HepG2 (cell line): ENCODE measurements around the gene ANKS1A. TPM values are rescaled to one million over a fixed set of nuclear protein-coding genes. Genes with fewer than 3 reads are reported as not detected.

Experiments used
- ATAC-seq: fragments of 200-7000 bp; cut with Tn5 transposase; 3 replicates; pipeline ENCODE4 v1.9.1; 2020; ENCODE audit warnings: mild to moderate bottlenecking, moderate library complexity
- BruUV-seq: library from RNA; stranded (reverse); fragments of 400-500 nt; replicated peaks from 2 replicates; lab custom pipeline; 2021; lab: Mats Ljungman, UMichigan
- CTCF ChIA-PET: fragments of 300-600 bp; formaldehyde crosslinking; extraction: SDS; loops from one replicate; lab custom pipeline; 2021; ENCODE audit warnings: low total read pairs, inconsistent platforms, low intra/inter-chr PET ratio; lab: Yijun Ruan, JAX
- POLR2A ChIA-PET: fragments of 350-600 bp; sonication (Branson Sonifier 250); formaldehyde crosslinking; loops from one replicate; lab custom pipeline; 2020; ENCODE audit warnings: antibody characterized with exemption, inconsistent platforms; lab: Yijun Ruan, JAX
- DNase-seq: peaks from one replicate; pipeline ENCODE4 v3.0.0-alpha.2; 2015; ENCODE audit warnings: low spot score
- FAIRE-seq: peaks from 3 replicates; lab custom pipeline; 2011; peaks lifted over from hg19 to GRCh38; lab: Jason Lieb, UNC
- H2AFZ ChIP-seq: one replicate; pipeline ENCODE4 v1.6.1; 2011; ENCODE audit warnings: low read length, inconsistent platforms
- H3K27ac ChIP-seq: fragments of 300-600 bp; 3 replicates; pipeline ENCODE4 v1.8.0; 2011; ENCODE audit warnings: mixed run types, mild to moderate bottlenecking, mixed read lengths, low read length, inconsistent platforms; ENCODE audit not compliant: insufficient read depth; ENCODE audit errors: extremely low read length
- H3K27me3 ChIP-seq, 2 experiments: fragments of 200-600 bp in 1 of 2; 2 replicates in 1 of 2; 3 replicates in 1 of 2; pipeline versions ENCODE4 v1.6.0 to v1.8.0; 2011; ENCODE audit warnings: low read length in 2 of 2, mild to moderate bottlenecking in 2 of 2, moderate library complexity in 2 of 2, inconsistent platforms in 1 of 2; ENCODE audit not compliant: insufficient read depth in 2 of 2, control insufficient read depth in 1 of 2
- H3K36me3 ChIP-seq, 2 experiments: fragments of 200-600 bp in 1 of 2; replicated peaks in 1 of 2; 2 replicates in 1 of 2; 3 replicates in 1 of 2; pipeline versions ENCODE4 v1.5.1 to v1.8.0; 2011; ENCODE audit warnings: low read length in 2 of 2, inconsistent platforms in 1 of 2; ENCODE audit not compliant: insufficient read depth in 2 of 2, control insufficient read depth in 1 of 2
- H3K4me1 ChIP-seq: 2 replicates; pipeline ENCODE4 v1.5.1; 2012; ENCODE audit warnings: low read length, inconsistent platforms; ENCODE audit not compliant: insufficient read depth
- H3K4me2 ChIP-seq: 2 replicates; pipeline ENCODE4 v1.6.0; 2011; ENCODE audit warnings: low read depth, low read length, inconsistent platforms
- H3K4me3 ChIP-seq, 3 experiments: fragments of 200-600 bp in 1 of 3; sonication (generic), shearing (Covaris generic) in 1 of 3; replicated peaks in 1 of 3; 2 replicates each; pipeline ENCODE4 v1.5.1; 2011 to 2016; ENCODE audit warnings: low read length in 3 of 3, inconsistent platforms in 2 of 3, low read depth in 2 of 3, mild to moderate bottlenecking in 2 of 3, control low read depth in 1 of 3, mixed read lengths in 1 of 3; ENCODE audit not compliant: insufficient read depth in 1 of 3
- H3K79me2 ChIP-seq: one replicate; pipeline ENCODE4 v1.6.1; 2011; ENCODE audit warnings: low read length, inconsistent platforms; ENCODE audit not compliant: insufficient read depth
- H3K9ac ChIP-seq: 2 replicates; pipeline ENCODE4 v1.6.0; 2011; ENCODE audit warnings: mild to moderate bottlenecking, low read depth, low read length, inconsistent platforms; ENCODE audit not compliant: insufficient read depth
- H3K9me3 ChIP-seq: 2 replicates; pipeline ENCODE4 v1.5.1; 2012; ENCODE audit warnings: mild to moderate bottlenecking, low read length
- H4K20me1 ChIP-seq: 2 replicates; pipeline ENCODE4 v1.6.0; 2011; ENCODE audit warnings: inconsistent platforms, mild to moderate bottlenecking, low read length, moderate library complexity; ENCODE audit not compliant: insufficient read depth
- KLF11 ChIP-seq: IDR thresholded peaks from 2 replicates; pipeline ENCODE4 v1.6.1; 2016; ENCODE audit warnings: missing compliant biosample characterization
- MIXL1 ChIP-seq: IDR thresholded peaks from 2 replicates; pipeline ENCODE4 v1.6.1; 2016
- MZF1 ChIP-seq: sonication (generic); formaldehyde crosslinking; IDR thresholded peaks from 2 replicates; pipeline ENCODE4 v1.8.1; 2023; ENCODE audit warnings: mild to moderate bottlenecking, missing genetic modification reagents, borderline replicate concordance
- NFE2L2 ChIP-seq: fragments of 150-350 bp; IDR thresholded peaks from 2 replicates; pipeline ENCODE4 v1.6.1; 2014; ENCODE audit warnings: low read length
- PAF1 ChIP-seq: IDR thresholded peaks from 2 replicates; pipeline ENCODE4 v1.6.1; 2016; ENCODE audit warnings: missing genetic modification reagents, missing compliant biosample characterization
- ZFP36 ChIP-seq: fragments of 150-350 bp; IDR thresholded peaks from 2 replicates; pipeline ENCODE4 v1.6.1; 2018; ENCODE audit warnings: borderline replicate concordance, low read length, low read depth; ENCODE audit not compliant: partially characterized antibody
- ZFY ChIP-seq: sonication (generic); formaldehyde crosslinking; IDR thresholded peaks from 2 replicates; pipeline ENCODE4 v1.4.0; 2020; ENCODE audit warnings: missing genetic modification reagents
- ZNF224 ChIP-seq: sonication (generic); formaldehyde crosslinking; IDR thresholded peaks from 2 replicates; pipeline ENCODE4 v1.5.0; 2020; ENCODE audit warnings: mild to moderate bottlenecking, missing genetic modification reagents
- ZNF564 ChIP-seq: sonication (generic); formaldehyde crosslinking; IDR thresholded peaks from 2 replicates; pipeline ENCODE4 v1.8.1; 2023; ENCODE audit warnings: mild to moderate bottlenecking, missing genetic modification reagents
- WGBS: methylation state at CpG from one replicate; pipeline ENCODE4 v1.1.6; 2017; ENCODE audit warnings: low lambda C conversion rate; 5-methylcytosine and 5-hydroxymethylcytosine counted together
- in situ Hi-C: cut with HindIII; loops from 2 replicates; pipeline ENCODE4 v1.10.0; 2017; ENCODE audit warnings: low pct_unique_long_range_greater_than_20kb; ENCODE audit not compliant: extremely low pct_ligation_motif_present
- intact Hi-C: fragments of 100-400 bp; cut with micrococcal nuclease; formaldehyde crosslinking; loops from one replicate; pipeline ENCODE4 v1.10.0; 2022; ENCODE audit not compliant: unreplicated experiment
- polyA plus RNA-seq, 8 experiments: library from polyadenylated mRNA; depleted of rRNA in 3 of 8; stranded (reverse) in 7 of 8; unstranded in 1 of 8; fragments of >200 nt; fragmentation: Illumina TruSeq in 4 of 8; extraction: Trizol in 4 of 8; gene quantifications; 2 replicates each; pipeline versions ENCODE4 v1.2.1 to v1.2.3, GENCODE V29; 2011 to 2016; ENCODE audit warnings: low read depth in 4 of 8, missing spikeins in 1 of 8, mixed read lengths in 1 of 8; ENCODE audit not compliant: insufficient read depth in 1 of 8
- total RNA-seq, 5 experiments: library from RNA; depleted of rRNA; stranded (reverse); fragments of >200 nt; fragmentation: Illumina TruSeq; extraction: Trizol; gene quantifications; 2 replicates each; pipeline ENCODE4 v1.2.3, GENCODE V29; 2016; ENCODE audit warnings: low read depth in 1 of 5
- TF ChIP-seq, protein P1 (sequence below): sonication (generic); formaldehyde crosslinking; IDR thresholded peaks from 2 replicates; pipeline ENCODE4 v1.5.0; 2020; ENCODE audit warnings: missing genetic modification reagents
- TF ChIP-seq, protein P2 (sequence below): sonication (generic); formaldehyde crosslinking; IDR thresholded peaks from 2 replicates; pipeline ENCODE4 v1.4.0; 2020; ENCODE audit warnings: mild to moderate bottlenecking, missing genetic modification reagents, borderline replicate concordance
- TF ChIP-seq, protein P3 (sequence below): sonication (generic); formaldehyde crosslinking; IDR thresholded peaks from 2 replicates; pipeline ENCODE4 v1.5.0; 2020; ENCODE audit warnings: mild to moderate bottlenecking, missing genetic modification reagents, moderate library complexity

Gene ANKS1A
- total and polyA plus RNA-seq, 2 of the 13 experiments (the other 11 are each of a cell fraction or from before 2014, with no cell fraction given): 7.2 to 15.1 TPM

DNA sequence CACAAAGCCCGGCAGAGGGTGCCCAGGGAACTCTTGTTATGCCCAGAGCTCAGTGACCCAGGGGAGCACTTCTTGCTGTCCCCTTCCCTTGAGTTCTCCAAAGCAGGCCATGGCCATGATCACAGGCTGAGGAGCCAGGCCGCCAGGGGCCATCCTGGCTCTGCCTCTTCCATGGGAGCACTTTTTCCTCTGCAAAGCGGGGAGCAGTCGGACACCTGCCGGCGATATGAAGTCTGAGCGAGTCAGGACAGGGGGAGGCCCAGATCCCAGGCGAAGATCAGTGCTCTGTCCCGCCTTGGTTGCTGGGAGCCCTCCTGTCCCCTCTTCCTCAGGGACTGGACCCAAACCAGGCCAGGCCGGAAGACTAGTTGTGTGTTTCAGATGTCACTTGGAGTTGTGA is 184.2 kb downstream of the ANKS1A start:
- in situ Hi-C loops (no loop called here), intact Hi-C loops (no loop called here)
- Histone ChIP-seq H4K20me1 (no peaks in the 10 kb centered on the region), H3K79me2 (no peaks in the 10 kb centered on the region), H3K27me3 (no peaks in the 10 kb centered on the region), H3K27ac (no peak overlapping the region), H3K36me3 (peaks cover 5 to 10% of the 10 kb centered on the region in 2 experiments; a peak in 3 of 5 replicates), H3K4me1 (no peaks in the 10 kb centered on the region), H3K9ac (no peak overlapping the region), H3K4me2 (no peak overlapping the region), H3K9me3 (no peaks in the 10 kb centered on the region), H3K4me3 (no peak overlapping the region), H2AFZ (no peak overlapping the region)
- WGBS: 100% methylated on average over 9 of the region's 10 CpGs
- no peak for DNase-seq
- TF ChIP-seq ZNF224 (CRISPR knock-in tag) (no peak), KLF11 (CRISPR knock-in tag) (no peak), MZF1 (CRISPR knock-in tag) (no peak), MIXL1 (no peak), NFE2L2 (no peak), ZNF564 (CRISPR knock-in tag) (no peak), ZFY (CRISPR knock-in tag) (no peak), ZFP36 (no peak), PAF1 (CRISPR knock-in tag) (no peak)
- TF ChIP-seq, protein P1, sequence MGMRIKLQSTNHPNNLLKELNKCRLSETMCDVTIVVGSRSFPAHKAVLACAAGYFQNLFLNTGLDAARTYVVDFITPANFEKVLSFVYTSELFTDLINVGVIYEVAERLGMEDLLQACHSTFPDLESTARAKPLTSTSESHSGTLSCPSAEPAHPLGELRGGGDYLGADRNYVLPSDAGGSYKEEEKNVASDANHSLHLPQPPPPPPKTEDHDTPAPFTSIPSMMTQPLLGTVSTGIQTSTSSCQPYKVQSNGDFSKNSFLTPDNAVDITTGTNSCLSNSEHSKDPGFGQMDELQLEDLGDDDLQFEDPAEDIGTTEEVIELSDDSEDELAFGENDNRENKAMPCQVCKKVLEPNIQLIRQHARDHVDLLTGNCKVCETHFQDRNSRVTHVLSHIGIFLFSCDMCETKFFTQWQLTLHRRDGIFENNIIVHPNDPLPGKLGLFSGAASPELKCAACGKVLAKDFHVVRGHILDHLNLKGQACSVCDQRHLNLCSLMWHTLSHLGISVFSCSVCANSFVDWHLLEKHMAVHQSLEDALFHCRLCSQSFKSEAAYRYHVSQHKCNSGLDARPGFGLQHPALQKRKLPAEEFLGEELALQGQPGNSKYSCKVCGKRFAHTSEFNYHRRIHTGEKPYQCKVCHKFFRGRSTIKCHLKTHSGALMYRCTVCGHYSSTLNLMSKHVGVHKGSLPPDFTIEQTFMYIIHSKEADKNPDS (CRISPR knock-in tag): no peak
- TF ChIP-seq, protein P2, sequence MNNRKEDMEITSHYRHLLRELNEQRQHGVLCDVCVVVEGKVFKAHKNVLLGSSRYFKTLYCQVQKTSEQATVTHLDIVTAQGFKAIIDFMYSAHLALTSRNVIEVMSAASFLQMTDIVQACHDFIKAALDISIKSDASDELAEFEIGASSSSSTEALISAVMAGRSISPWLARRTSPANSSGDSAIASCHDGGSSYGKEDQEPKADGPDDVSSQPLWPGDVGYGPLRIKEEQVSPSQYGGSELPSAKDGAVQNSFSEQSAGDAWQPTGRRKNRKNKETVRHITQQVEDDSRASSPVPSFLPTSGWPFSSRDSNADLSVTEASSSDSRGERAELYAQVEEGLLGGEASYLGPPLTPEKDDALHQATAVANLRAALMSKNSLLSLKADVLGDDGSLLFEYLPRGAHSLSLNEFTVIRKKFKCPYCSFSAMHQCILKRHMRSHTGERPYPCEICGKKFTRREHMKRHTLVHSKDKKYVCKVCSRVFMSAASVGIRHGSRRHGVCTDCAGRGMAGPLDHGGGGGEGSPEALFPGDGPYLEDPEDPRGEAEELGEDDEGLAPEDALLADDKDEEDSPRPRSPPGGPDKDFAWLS: no peak
- TF ChIP-seq, protein P3, sequence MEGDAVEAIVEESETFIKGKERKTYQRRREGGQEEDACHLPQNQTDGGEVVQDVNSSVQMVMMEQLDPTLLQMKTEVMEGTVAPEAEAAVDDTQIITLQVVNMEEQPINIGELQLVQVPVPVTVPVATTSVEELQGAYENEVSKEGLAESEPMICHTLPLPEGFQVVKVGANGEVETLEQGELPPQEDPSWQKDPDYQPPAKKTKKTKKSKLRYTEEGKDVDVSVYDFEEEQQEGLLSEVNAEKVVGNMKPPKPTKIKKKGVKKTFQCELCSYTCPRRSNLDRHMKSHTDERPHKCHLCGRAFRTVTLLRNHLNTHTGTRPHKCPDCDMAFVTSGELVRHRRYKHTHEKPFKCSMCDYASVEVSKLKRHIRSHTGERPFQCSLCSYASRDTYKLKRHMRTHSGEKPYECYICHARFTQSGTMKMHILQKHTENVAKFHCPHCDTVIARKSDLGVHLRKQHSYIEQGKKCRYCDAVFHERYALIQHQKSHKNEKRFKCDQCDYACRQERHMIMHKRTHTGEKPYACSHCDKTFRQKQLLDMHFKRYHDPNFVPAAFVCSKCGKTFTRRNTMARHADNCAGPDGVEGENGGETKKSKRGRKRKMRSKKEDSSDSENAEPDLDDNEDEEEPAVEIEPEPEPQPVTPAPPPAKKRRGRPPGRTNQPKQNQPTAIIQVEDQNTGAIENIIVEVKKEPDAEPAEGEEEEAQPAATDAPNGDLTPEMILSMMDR: no peak
- ATAC-seq: no peak
- ChIA-PET POLR2A (no interaction called here), CTCF (no interaction called here)
- no TSS peak for BruUV-seq
- no peak for FAIRE-seq
